CD4-positive, alpha-beta T cell treated with Interleukin-12 subunit alpha and Interleukin-12 subunit beta, for 1 hour (primary cell): ENCODE results near the gene TJP1.

Experiments used
- DNase-seq: peaks from one replicate; pipeline ENCODE4 v3.0.0-alpha.2; 2020

Gene TJP1

GRCh38 chr15:29656636-29657475 lies 165.4 kb downstream of the TJP1 start:
- no peak for DNase-seq

GRCh38 chr15:29652595-29652994 lies 169.7 kb downstream of the TJP1 start:
- no peak for DNase-seq

- DNase-seq = no peak
Measured at GRCh38 chr15:29651476-29652233, 170.6 kb downstream of the TJP1 start.
